Activated T-cell treated with anti-CD3 and anti-CD28 coated beads, Interleukin-2, amount 50 U/mL, for 4 hours (primary cell): Measurements from ENCODE around the gene LCLAT1. TPM values are rescaled to one million over a fixed set of nuclear protein-coding genes. Genes with fewer than 3 reads are reported as not detected.
"Not testable (repeated sequence)": the region's sequence is repeated elsewhere in the genome, so short reads cannot be mapped to it uniquely, and the experiment has no call there.

Experiments
- ATAC-seq, 2 donors: fragments of 200-7000 bp; cut with Tn5 transposase; one replicate each; pipeline ENCODE4 v1.10.0; 2021
- DNase-seq: peaks from one replicate; pipeline ENCODE4 v3.0.0-alpha.2; 2020
- H3K27me3 Mint-ChIP-seq: one replicate; pipeline ENCODE4 v1.8.0; 2021; ENCODE audit warnings: low read depth, mixed read lengths
- H3K36me3 Mint-ChIP-seq: one replicate; pipeline ENCODE4 v1.8.0; 2022; ENCODE audit warnings: mixed read lengths; ENCODE audit not compliant: insufficient read depth
- H3K4me1 Mint-ChIP-seq: one replicate; pipeline ENCODE4 v1.8.0; 2021; ENCODE audit warnings: low read depth, mixed read lengths
- H3K4me3 Mint-ChIP-seq: one replicate; pipeline ENCODE4 v1.8.0; 2021; ENCODE audit warnings: mild to moderate bottlenecking, moderate library complexity, mixed read lengths
- H3K9me3 Mint-ChIP-seq: one replicate; pipeline ENCODE4 v1.8.0; 2021; ENCODE audit warnings: mixed read lengths
- total RNA-seq, 3 donors: library from RNA; stranded (reverse); gene quantifications; one replicate each; pipeline ENCODE4 v1.2.1, GENCODE V29; 2021

LCLAT1 gene
- total RNA-seq, 3 donors from 2014 or later: 24.3 to 27.4 (median 26.2) TPM

DNA sequence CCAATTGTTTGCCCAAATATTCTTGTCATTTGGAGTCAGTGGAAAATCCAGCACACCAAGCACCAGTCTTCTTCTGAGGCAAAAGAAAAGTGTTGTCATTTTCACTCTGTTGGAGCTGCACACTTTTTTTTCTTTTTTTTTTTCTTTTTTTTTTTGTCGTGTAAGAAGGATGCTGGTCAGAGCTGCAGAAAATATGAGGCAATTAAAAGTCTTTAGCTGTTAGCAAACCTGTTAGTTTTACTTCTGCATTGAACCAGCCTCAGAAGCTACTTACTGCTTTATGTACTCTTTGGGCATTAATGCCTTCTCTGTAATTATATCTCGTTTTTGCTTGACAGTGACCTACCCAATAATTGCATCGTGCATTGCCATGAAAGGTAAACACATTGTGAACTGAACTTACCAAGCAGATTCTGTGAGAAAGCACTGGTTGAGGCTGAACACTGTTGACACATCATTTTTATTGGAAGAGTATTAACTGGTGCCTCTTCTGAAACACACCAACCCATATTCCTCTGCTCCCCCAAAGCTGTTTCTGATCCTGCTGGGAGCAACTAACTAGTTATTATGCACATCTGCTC is 194.8 kb downstream of the LCLAT1 start:
- Mint-ChIP-seq H3K27me3 (no peaks in the 10 kb centered on the region), H3K4me1 (no peaks in the 10 kb centered on the region), H3K4me3 (no peak overlapping the region), H3K9me3 (no peaks in the 10 kb centered on the region), H3K36me3 (peaks cover 17% of the 10 kb centered on the region)
- DNase-seq (no peak), ATAC-seq (no peak)

DNA sequence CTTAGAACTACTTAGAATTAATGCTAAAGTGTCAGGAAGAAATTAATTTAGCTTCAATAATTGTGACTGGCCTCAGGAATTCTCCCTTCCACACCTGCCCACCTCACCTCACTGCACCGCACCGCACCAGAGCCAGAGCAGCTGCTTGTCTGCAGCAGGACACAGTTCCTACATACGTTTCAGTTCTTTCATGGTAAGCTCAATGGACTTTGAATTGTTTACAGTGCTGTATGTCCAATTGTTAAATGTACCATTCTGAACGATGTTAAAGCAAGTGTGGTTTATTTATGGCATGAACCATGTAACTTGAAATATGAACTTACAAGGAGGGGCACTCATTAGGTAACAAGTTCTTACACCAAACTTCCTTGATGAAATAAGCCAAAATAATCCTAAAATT is 196.0 kb downstream of the LCLAT1 start:
- not testable (repeated sequence) for DNase-seq, H3K27me3 Mint-ChIP-seq, ATAC-seq, H3K4me1 Mint-ChIP-seq, H3K9me3 Mint-ChIP-seq, H3K4me3 Mint-ChIP-seq
- peaks cover 15% of the 10 kb centered on the region for H3K36me3 Mint-ChIP-seq

DNA sequence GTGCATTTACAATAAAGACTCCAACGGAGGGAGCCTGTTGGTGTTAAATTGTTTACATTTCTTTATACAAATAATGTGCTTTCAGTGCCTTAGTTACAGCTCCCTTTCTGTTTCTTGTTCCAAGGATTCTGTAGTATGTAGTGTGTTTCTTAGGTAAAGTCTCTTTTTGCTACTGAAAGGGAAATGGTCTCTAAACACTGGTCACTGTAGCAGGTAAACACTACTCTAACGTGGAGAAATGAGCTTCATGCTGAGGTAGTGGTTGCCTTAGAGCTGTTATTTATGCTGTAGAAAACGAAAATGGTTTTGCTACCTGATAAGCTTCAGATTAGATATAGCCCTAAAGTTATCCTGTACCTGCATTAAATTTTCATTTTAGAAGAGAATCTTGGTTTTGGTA is 196.6 kb downstream of the LCLAT1 start:
- H3K27me3 Mint-ChIP-seq: no peaks in the 10 kb centered on the region
- H3K4me3 Mint-ChIP-seq: no peak overlapping the region
- no peaks in the 10 kb centered on the region for H3K4me1 Mint-ChIP-seq
- DNase-seq: no peak
- no peaks in the 10 kb centered on the region for H3K9me3 Mint-ChIP-seq
- H3K36me3 Mint-ChIP-seq: peaks cover 15% of the 10 kb centered on the region
- ATAC-seq: no peak

DNA sequence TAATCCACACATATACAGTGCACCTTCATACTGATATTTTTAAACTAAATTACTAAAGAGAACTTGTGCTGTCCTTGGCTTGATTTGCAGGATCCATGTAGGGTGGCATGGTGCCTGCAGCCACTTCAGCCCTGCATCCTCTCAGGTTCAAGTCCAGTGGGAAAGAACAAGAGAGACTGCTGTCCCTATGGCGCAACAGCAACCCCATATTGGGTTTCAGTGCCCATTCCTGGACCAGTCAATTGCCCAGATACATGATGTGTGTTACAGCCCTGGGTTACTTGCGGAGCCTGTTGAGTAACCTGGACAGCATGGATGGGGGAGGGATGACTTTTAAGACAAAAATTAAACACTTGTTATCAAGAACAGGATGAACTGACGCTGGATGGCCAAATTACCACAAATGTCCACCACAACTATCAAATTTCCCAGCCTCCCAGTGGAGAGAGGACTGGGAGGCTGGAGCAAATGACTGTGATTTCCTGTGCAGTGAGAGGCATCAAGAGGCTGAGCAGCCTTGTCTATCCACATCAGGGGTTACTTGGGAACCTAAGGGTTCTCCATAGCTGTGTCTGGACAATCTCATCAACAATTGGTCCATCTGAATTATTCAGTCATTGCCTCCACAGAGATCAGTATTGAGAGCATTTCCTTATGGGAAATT is 198.2 kb downstream of the LCLAT1 start:
- Mint-ChIP-seq H3K27me3 (no peaks in the 10 kb centered on the region), H3K4me3 (no peak overlapping the region), H3K9me3 (no peaks in the 10 kb centered on the region), H3K4me1 (no peaks in the 10 kb centered on the region), H3K36me3 (peaks cover 11% of the 10 kb centered on the region)
- DNase-seq (no peak), ATAC-seq (no peak)

DNA sequence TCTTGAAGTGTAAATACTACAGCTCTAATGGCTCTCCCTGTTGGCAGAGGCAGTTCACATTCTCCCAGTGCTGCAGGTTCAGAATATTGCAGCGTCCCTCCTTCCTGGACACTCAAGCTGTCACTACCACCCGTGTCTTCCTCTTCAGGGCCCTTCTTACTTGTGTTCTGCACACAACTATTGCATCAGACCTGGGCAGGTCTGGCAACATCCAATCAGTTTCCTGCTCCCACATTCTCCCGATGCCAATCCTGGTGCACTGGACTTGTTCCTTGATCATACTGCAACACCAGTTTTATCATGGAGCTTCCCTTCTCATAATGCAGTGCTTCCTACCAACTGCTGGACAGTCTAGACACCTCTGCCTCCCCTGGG is 198.7 kb downstream of the LCLAT1 start:
- no peak for ATAC-seq
- Mint-ChIP-seq H3K4me3 (no peak overlapping the region), H3K9me3 (no peaks in the 10 kb centered on the region), H3K4me1 (no peaks in the 10 kb centered on the region), H3K36me3 (peaks cover 7% of the 10 kb centered on the region), H3K27me3 (no peaks in the 10 kb centered on the region)
- no peak for DNase-seq

DNA sequence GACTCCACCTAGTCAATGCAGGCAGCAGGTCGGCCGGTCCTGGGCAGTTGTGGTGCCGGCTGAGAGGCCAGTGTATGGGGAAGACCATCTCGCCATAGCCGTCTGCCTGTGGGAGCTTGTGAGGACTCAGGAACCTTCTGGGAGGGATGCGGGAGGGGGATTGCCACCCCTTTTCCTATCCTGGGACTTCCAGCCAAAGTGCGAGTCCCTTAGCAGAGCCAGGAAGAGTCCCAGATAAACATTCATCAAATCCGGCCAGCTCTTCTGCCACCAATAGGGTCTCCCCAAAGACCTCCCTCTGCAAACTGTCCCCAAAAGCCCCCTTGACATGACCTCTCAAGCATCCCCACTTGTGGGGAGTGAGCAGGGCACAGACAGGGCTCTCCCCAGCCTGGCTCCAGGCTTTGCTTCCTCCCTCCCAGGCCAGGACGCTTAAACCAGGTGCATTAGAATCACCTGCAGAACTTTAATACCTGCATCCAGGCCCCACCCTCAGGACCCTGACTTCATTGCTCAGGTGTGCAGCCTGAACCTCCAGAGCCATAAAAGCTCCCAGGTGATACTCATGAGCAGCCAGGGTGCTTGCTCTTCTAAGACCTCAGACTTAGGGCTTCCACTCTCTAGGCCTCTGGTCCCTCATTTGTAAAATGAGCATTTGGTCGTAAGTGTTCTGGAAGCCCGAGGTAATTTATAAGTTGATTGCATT is 200.9 kb downstream of the LCLAT1 start:
- DNase-seq (no peak), ATAC-seq (no peak)
- Mint-ChIP-seq H3K36me3 (peaks cover 2% of the 10 kb centered on the region), H3K27me3 (no peaks in the 10 kb centered on the region), H3K4me3 (no peak overlapping the region), H3K9me3 (no peaks in the 10 kb centered on the region), H3K4me1 (no peaks in the 10 kb centered on the region)

DNA sequence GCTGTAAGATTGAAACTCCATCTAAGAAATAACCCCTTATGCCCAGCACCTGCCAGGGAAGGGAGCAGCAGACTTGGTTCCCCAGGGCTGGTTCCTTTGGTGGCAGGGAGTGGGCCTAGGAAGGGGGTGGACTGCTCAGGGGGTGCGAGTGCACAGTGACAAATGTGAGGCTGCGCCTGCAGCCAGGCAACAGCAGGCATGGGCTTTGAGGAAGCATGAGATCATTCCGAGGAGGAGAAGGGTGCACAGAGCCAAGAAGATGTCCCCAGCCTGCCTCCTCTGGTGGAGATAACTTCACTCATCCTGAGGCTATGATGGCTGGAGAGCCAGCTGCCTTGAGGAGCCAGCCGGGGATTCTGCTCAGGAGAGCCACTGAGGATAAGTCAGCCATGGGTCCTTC is 202.2 kb downstream of the LCLAT1 start:
- Mint-ChIP-seq H3K4me3 (no peak overlapping the region), H3K4me1 (no peaks in the 10 kb centered on the region), H3K36me3 (peaks cover 1% of the 10 kb centered on the region), H3K9me3 (no peaks in the 10 kb centered on the region), H3K27me3 (no peaks in the 10 kb centered on the region)
- DNase-seq (no peak), ATAC-seq (no peak)

DNA sequence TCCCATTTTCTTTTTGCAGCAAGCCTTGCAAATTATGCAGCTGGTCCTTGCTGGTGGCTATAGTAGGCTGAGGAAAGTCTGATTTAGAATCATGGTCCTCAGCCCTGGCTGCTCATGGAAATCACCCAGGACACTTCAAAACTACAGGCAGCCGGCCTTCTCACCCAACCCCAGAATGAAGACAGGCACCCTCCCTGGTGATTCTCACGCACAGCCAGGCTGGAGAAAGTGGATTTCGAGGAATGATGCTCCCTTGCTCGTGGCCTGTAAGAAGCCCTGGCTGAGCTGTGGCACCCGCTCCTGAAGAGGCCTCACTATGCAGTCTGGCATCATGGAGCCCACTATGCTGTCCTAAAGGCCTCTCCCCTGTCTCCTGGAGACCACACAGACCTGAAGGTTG is 202.8 kb downstream of the LCLAT1 start:
- H3K4me1 Mint-ChIP-seq: no peaks in the 10 kb centered on the region
- no peak for ATAC-seq
- DNase-seq: no peak

DNA sequence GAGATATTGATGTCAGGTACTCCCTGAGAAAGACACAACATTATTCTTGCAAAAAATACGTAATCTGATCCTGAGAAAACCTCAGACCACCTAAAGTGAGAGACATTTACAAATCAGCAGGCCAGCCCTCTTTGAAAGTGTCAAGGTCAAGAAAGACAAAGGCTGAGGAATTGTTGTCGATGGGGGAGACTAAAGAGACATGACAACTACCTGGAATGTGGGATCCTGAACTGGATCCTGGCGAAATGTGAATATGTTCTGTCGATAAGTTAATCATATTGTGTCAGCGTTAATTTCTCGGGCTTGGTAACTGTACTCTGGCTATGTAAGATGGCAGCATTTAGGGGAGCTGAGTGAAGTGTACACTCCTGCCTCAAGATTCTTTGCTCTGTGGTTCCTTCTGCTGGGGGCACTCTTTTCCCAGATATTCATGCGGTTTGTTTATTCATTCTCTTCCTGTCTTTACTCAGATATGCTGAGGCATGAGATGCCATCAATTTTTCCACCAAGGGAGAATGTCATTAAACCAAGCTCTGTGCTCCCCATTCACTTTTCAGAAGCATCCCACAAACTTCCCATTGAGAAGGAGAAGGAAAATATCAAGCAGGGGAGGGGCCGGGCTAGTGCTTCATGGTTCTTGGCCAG is 205.3 kb downstream of the LCLAT1 start:
- Mint-ChIP-seq H3K4me1 (no peaks in the 10 kb centered on the region), H3K9me3 (no peaks in the 10 kb centered on the region), H3K27me3 (no peaks in the 10 kb centered on the region), H3K4me3 (no peak overlapping the region), H3K36me3 (no peaks in the 10 kb centered on the region)
- ATAC-seq (no peak), DNase-seq (no peak)

More for the DNA sequence above, 202.8 kb downstream of the LCLAT1 start:
- no peaks in the 10 kb centered on the region for H3K27me3 Mint-ChIP-seq
- no peak overlapping the region for H3K4me3 Mint-ChIP-seq
- H3K9me3 Mint-ChIP-seq: no peaks in the 10 kb centered on the region
- no peaks in the 10 kb centered on the region for H3K36me3 Mint-ChIP-seq

DNA sequence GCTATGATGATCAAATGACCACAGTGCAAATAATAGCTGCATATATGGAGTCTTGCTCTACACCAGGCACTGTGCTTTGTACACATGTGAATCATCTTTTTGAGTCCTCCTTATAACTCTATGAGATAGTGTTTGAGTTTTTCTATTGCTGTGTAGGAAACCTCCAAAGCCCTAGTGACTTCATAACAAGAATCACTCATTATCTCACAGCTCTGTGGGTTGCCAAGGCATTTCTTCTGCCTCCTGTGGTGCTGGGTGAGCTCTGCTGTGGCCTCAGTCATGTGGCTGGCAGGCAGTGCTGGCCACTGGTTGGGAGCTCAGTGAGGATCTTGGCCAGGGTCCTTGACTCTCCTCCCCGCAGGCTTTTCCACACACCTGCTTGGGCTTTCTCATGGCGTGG is 206.8 kb downstream of the LCLAT1 start:
- no peaks in the 10 kb centered on the region for H3K9me3 Mint-ChIP-seq
- DNase-seq (no peak), ATAC-seq (no peak)
- no peaks in the 10 kb centered on the region for H3K36me3 Mint-ChIP-seq
- no peak overlapping the region for H3K4me3 Mint-ChIP-seq
- no peaks in the 10 kb centered on the region for H3K27me3 Mint-ChIP-seq
- no peaks in the 10 kb centered on the region for H3K4me1 Mint-ChIP-seq

DNA sequence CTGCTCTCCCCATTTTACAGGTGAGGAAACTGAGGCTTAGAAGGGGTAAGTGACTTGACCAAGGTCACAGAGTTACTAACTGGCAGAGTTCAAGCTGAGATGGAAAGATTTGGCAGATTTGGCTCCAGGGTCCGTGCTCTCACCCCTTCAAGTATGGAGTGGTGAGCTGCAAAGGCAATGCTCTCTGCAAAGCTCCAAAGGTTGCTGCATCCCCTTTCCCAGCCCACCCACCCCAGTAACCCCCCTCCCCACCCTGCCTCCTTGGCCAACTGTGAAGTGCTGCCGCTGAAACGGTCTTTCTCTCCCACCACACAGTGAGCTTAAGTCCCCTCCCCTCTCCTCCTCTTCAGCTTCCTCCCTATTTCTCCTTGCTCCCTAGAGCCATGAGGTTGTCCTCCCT is 207.4 kb downstream of the LCLAT1 start:
- no peak for ATAC-seq
- no peak for DNase-seq
- Mint-ChIP-seq H3K9me3 (no peaks in the 10 kb centered on the region), H3K36me3 (no peaks in the 10 kb centered on the region), H3K4me3 (no peak overlapping the region), H3K27me3 (no peaks in the 10 kb centered on the region), H3K4me1 (no peaks in the 10 kb centered on the region)

DNA sequence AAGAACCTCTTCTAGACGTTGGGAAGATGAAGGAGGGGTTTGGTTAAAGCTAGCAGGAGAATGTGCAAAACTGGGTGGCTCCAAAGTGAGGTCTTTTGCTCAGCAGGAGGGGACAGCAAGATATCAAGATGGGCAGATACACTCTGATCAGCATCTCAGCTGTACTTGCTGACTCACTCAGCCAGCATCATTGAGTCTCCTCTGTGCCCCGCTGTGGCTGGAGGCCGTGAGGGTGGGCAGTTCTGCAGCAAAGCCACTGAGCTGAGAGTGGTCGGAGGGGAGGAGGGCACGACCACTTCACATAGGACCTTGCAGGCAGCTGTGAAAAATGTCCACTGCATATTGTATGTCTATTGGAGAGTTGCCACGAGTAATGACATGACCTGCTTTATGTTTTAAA is 208.2 kb downstream of the LCLAT1 start:
- H3K4me1 Mint-ChIP-seq: no peaks in the 10 kb centered on the region
- no peaks in the 10 kb centered on the region for H3K9me3 Mint-ChIP-seq
- no peak for ATAC-seq
- H3K27me3 Mint-ChIP-seq: peaks cover 3% of the 10 kb centered on the region
- no peak overlapping the region for H3K4me3 Mint-ChIP-seq
- no peak for DNase-seq
- no peaks in the 10 kb centered on the region for H3K36me3 Mint-ChIP-seq

DNA sequence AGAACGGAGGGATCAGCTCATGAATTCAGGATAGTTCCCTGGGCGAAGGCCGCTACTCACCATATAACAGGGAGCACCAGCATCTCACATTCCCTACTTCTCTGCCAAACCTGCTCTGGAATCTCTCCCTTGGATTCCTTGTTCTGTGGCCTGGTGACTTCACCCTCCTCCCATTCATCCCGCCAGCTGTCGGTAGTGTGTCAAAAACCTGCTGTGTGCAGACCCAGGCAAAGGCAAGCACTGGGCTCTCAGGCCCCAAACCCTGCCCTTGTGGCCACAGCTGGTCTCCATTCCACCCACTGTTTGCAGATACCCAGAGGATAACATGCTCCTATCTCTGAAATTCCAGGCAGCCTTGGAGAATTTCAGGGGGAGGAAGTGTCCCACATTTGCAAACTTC is 208.6 kb downstream of the LCLAT1 start:
- no peaks in the 10 kb centered on the region for H3K4me1 Mint-ChIP-seq
- no peak overlapping the region for H3K4me3 Mint-ChIP-seq
- H3K9me3 Mint-ChIP-seq: no peaks in the 10 kb centered on the region
- DNase-seq (no peak), ATAC-seq (no peak)
- no peaks in the 10 kb centered on the region for H3K36me3 Mint-ChIP-seq
- peaks cover 3% of the 10 kb centered on the region for H3K27me3 Mint-ChIP-seq

DNA sequence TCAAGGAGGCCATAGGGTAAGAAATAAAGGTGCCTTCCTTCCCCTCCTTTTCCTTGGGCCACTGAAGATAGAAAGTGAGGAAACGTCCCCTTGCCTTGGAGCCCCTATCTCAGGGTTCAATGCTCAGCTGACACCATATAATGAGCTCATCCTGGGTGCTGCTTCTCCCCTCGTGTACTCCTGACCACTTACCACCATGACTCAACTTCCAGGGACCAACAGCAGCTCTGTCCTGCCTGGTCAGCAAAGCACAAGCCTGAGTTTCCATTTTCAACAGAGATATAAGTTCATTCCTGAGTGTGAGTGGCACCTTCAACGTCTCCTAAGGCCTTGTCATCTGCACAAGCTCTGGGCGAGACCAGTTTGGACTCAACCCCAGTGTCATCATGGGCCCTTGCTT is 209.0 kb downstream of the LCLAT1 start:
- H3K4me1 Mint-ChIP-seq: no peaks in the 10 kb centered on the region

More for the DNA sequence above, 209.0 kb downstream of the LCLAT1 start:
- Mint-ChIP-seq H3K4me3 (no peak overlapping the region), H3K27me3 (peaks cover 3% of the 10 kb centered on the region), H3K36me3 (no peaks in the 10 kb centered on the region), H3K9me3 (no peaks in the 10 kb centered on the region)
- DNase-seq: no peak
- ATAC-seq: no peak
